IPS-20b (cell line): ENCODE data around the gene KAT2B.

Experiments used
- H3K27ac ChIP-seq: one replicate; pipeline ENCODE4 v1.5.1; 2013; ENCODE audit warnings: low read length
- H3K27me3 ChIP-seq: 2 replicates; pipeline ENCODE4 v1.6.1; 2013; ENCODE audit warnings: mild to moderate bottlenecking, low read length, inconsistent platforms; ENCODE audit not compliant: insufficient read depth
- H3K36me3 ChIP-seq: 2 replicates; pipeline ENCODE4 v1.6.1; 2013; ENCODE audit warnings: low read depth, mild to moderate bottlenecking, inconsistent platforms, low read length, moderate library complexity; ENCODE audit not compliant: insufficient read depth
- H3K4me1 ChIP-seq: 2 replicates; pipeline ENCODE4 v1.6.1; 2013; ENCODE audit warnings: mild to moderate bottlenecking, control low read depth, inconsistent platforms, low read length, moderate library complexity; ENCODE audit not compliant: insufficient read depth
- H3K4me3 ChIP-seq: 2 replicates; pipeline ENCODE4 v1.5.1; 2013; ENCODE audit warnings: mild to moderate bottlenecking, low read length, inconsistent platforms
- H3K9ac ChIP-seq: 2 replicates; pipeline ENCODE4 v1.6.1; 2013; ENCODE audit warnings: low read depth, mild to moderate bottlenecking, inconsistent platforms, low read length, moderate library complexity
- H3K9me3 ChIP-seq: 2 replicates; pipeline ENCODE4 v1.6.1; 2013; ENCODE audit warnings: mild to moderate bottlenecking, low read depth, low read length, inconsistent platforms; ENCODE audit not compliant: insufficient read depth

KAT2B gene

DNA sequence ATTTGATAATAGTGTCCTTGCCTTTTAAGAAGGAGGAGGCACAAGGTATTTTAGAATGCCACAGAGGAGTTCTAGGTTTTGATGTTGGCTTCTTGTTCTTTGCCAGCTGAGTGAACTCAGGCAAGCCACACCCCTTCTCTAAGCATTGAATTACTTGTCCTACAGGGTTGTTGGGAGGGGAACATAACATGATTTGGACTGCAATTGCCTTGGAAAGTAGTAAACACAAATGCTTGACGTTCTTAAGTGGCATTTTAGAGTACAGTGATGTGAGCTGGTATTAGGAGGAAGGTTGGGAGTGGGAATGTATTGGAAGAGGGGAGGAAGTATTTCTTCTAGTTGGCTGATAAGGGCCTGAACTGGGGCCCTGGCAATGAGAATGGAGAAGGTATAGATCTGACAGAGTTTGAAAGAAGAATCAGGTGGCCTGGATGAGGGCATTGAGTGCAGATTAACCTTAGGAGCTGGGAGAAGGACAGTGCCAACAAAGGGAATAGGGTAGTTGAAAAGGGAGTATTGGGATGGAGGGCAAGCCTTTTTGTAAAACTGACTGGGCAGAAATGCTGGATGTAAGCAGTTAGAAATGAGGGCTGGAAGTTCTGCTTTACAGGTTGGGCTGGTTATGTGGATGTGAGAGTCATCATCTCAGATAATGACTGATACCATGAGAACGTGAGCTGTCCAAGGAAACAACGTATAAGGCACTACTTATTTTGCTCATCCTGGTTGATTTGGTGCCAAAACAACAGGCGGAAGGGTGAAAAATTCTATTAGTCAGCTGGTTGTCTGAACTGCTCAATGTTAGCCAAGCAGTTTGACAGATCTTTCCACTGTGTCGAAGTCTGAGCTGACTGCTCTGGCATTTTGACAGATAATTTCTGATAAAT lies 16.7 kb downstream of the KAT2B start:
- Histone ChIP-seq H3K27me3 (no peaks in the 10 kb centered on the region), H3K9me3 (no peaks in the 10 kb centered on the region), H3K4me1 (peaks cover 7% of the 10 kb centered on the region; the same call in 1 of the 2 replicates), H3K27ac (no peak overlapping the region), H3K36me3 (no peaks in the 10 kb centered on the region), H3K4me3 (no peak overlapping the region), H3K9ac (no peak overlapping the region)

DNA sequence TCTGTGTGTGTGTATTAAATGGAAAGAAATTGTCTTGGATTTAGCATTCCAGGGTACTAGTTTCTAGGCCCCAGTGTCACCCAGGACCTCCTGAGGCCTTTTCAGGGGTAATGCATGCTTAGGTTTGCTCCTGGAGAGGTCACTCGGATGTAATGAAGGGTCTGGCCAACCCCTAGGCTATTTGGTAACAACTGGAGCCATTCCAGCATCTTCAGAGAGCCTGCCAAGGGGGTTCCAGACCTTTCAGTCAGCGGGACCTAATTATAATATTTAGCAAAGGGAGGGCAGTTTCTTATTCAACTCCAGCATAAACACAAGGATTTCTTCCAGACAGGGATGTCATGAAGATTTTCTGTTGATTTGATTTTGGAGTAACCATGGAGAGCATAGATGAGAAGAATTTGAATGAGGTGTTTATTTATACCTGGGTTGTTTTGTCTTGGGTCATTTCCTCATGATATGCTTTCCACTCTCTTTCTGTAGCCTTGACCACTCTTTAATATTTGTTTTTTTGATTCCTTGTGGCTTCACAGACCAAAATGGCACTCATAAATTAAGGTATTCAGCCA lies 17.4 kb downstream of the KAT2B start:
- H3K9me3 ChIP-seq: no peaks in the 10 kb centered on the region
- H3K4me1 ChIP-seq: peaks cover 7% of the 10 kb centered on the region; the same call in 1 of the 2 replicates
- H3K36me3 ChIP-seq: no peaks in the 10 kb centered on the region
- H3K4me3 ChIP-seq: no peak overlapping the region
- no peak overlapping the region for H3K27ac ChIP-seq
- H3K27me3 ChIP-seq: no peaks in the 10 kb centered on the region
- H3K9ac ChIP-seq: no peak overlapping the region

DNA sequence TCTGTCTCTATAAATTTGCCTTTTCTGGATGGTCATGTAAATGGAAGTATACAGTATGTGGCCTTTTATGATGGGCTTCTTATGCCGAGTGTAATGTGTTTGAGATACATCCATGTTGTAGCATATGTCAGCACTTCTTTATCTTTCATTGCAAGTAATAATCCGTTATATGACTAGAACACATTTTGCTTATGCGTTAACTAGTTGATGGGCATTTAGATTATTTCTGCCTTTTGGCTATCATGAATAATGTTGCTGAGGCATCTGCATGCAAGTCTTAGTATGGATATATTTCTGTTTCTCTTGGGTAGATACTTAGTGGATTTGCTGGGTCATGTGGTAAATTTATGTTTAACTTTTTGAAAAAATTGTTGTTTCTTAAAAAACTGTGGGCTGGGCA lies 19.7 kb downstream of the KAT2B start:
- Histone ChIP-seq H3K9me3 (no peaks in the 10 kb centered on the region), H3K4me3 (no peak overlapping the region), H3K27ac (no peak overlapping the region), H3K36me3 (no peaks in the 10 kb centered on the region), H3K4me1 (peaks cover 3% of the 10 kb centered on the region; the same call in 1 of the 2 replicates), H3K9ac (no peak overlapping the region), H3K27me3 (no peaks in the 10 kb centered on the region)

- Histone ChIP-seq H3K36me3 (no peaks in the 10 kb centered on the region), H3K4me3 (no peak overlapping the region), H3K27ac (no peak overlapping the region), H3K9me3 (no peaks in the 10 kb centered on the region), H3K4me1 (no peaks in the 10 kb centered on the region), H3K27me3 (no peaks in the 10 kb centered on the region; the same call in 1 of the 2 replicates), H3K9ac (no peak overlapping the region)
These were observed 20.9 kb downstream of the KAT2B start for GRCh38 chr3:20060974-20061685.

DNA sequence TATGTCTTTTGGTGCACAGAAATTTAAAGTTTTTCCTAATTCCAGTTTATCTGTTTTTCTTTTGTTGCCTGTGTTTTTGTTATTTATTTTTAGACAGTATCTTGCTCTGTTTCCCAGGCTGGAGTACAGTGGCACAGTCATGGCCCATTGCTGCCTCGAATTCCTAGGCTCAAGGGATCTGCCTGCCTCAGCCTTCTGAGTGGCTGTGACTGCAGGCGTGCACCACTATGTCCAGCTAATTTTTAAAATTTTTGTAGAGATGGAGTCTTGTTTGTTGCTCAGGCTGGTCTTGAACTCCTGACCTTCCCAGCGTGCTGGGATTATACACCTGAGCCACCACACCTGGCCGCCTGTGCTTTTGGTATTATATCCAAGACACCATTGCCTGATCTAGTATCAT lies 22.8 kb downstream of the KAT2B start:
- no peak overlapping the region for H3K4me3 ChIP-seq
- H3K9ac ChIP-seq: no peak overlapping the region
- H3K9me3 ChIP-seq: no peaks in the 10 kb centered on the region
- no peaks in the 10 kb centered on the region; the same call in 1 of the 2 replicates for H3K27me3 ChIP-seq
- H3K27ac ChIP-seq: no peak overlapping the region
- H3K4me1 ChIP-seq: no peaks in the 10 kb centered on the region
- no peaks in the 10 kb centered on the region for H3K36me3 ChIP-seq

- no peaks in the 10 kb centered on the region for H3K9me3 ChIP-seq
- no peaks in the 10 kb centered on the region; the same call in 1 of the 2 replicates for H3K27me3 ChIP-seq
- H3K36me3 ChIP-seq: no peaks in the 10 kb centered on the region
- no peaks in the 10 kb centered on the region for H3K4me1 ChIP-seq
- no peak overlapping the region for H3K9ac ChIP-seq
- no peak overlapping the region for H3K27ac ChIP-seq
- no peak overlapping the region for H3K4me3 ChIP-seq
These were observed 24.1 kb downstream of the KAT2B start for GRCh38 chr3:20064387-20064786.

GRCh38 chr3:20064796-20065564 lies 24.7 kb downstream of the KAT2B start:
- Histone ChIP-seq H3K9ac (no peak overlapping the region), H3K9me3 (no peaks in the 10 kb centered on the region), H3K27ac (no peak overlapping the region)

GRCh38 chr3:20066079-20066478 lies 25.8 kb downstream of the KAT2B start:
- no peaks in the 10 kb centered on the region; the same call in 1 of the 2 replicates for H3K27me3 ChIP-seq
- H3K4me1 ChIP-seq: no peaks in the 10 kb centered on the region
- no peaks in the 10 kb centered on the region for H3K9me3 ChIP-seq
- no peak overlapping the region for H3K27ac ChIP-seq
- H3K9ac ChIP-seq: no peak overlapping the region
- no peaks in the 10 kb centered on the region for H3K36me3 ChIP-seq
- no peak overlapping the region for H3K4me3 ChIP-seq

More at GRCh38 chr3:20064796-20065564, 24.7 kb downstream of the KAT2B start:
- Histone ChIP-seq H3K4me1 (no peaks in the 10 kb centered on the region), H3K36me3 (no peaks in the 10 kb centered on the region), H3K4me3 (no peak overlapping the region), H3K27me3 (no peaks in the 10 kb centered on the region; the same call in 1 of the 2 replicates)

GRCh38 chr3:20066850-20067617 lies 26.8 kb downstream of the KAT2B start:
- Histone ChIP-seq H3K4me3 (no peak overlapping the region), H3K9ac (no peak overlapping the region), H3K4me1 (peaks cover under 1% of the 10 kb centered on the region; the same call in 1 of the 2 replicates), H3K9me3 (no peaks in the 10 kb centered on the region), H3K27me3 (peaks cover 4% of the 10 kb centered on the region; the same call in 1 of the 2 replicates), H3K36me3 (no peaks in the 10 kb centered on the region), H3K27ac (no peak overlapping the region)

- Histone ChIP-seq H3K36me3 (no peaks in the 10 kb centered on the region), H3K9ac (no peak overlapping the region), H3K4me3 (no peak overlapping the region), H3K4me1 (peaks cover 15% of the 10 kb centered on the region), H3K27me3 (peaks cover 4% of the 10 kb centered on the region; the same call in 1 of the 2 replicates), H3K27ac (no peak overlapping the region), H3K9me3 (no peaks in the 10 kb centered on the region)
These were observed 28.4 kb downstream of the KAT2B start for GRCh38 chr3:20068512-20069177.
